HG02610 (cell line): ENCODE measurements around the gene TAF1.
A peak's percentile ranks its signal among the peaks of the same experiment; 100 is the strongest.
"Not testable (repeated sequence)": the region's sequence is repeated elsewhere in the genome, so short reads cannot be mapped to it uniquely, and the experiment has no call there.

ENCODE experiments used
- ATAC-seq: cut with Tn5 transposase; IDR thresholded peaks from one replicate; pipeline ENCODE4 v1.9.1; 2021; ENCODE audit warnings: mild to moderate bottlenecking, moderate library complexity; ENCODE audit not compliant: unreplicated experiment

Gene TAF1

DNA sequence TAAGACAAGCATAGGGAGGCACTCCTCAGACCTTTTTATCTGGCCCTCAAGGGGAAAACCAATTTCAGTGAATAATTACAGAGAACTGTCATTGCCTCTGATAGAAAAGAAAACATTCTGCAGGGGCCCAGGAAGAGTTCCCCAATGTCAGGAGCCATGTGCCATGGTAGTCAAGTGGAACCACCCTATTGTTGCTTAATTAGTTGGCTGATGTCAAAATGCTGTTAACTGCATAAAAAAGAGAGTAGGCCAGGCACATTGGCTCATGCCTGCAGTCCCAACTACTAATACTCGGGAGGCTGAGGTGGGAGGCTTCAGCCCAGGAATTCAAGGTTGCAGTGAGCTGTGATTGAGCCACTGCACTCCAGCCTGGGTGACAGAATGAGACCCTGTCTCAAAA lies 138.2 kb downstream of the TAF1 start:
- no peak for ATAC-seq

DNA sequence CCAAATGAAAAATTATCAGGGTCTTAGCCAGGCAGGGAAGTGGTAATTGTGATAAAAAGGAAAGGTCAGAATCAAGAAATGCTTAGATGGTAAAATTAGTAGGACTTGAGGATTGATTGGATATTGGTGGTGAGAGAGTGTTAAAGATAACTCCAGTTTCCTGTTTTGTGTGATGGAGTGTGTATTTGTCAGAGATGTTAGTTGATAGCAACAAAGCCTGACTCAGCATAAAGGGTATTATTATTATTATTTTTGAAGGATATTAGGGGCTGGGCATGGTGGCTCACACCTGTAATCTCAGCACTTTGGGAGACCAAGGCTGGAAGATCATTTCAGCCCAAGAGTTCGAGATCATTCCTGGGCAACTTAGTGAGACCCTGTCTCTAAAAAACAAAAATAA lies 143.1 kb downstream of the TAF1 start:
- no peak for ATAC-seq

DNA sequence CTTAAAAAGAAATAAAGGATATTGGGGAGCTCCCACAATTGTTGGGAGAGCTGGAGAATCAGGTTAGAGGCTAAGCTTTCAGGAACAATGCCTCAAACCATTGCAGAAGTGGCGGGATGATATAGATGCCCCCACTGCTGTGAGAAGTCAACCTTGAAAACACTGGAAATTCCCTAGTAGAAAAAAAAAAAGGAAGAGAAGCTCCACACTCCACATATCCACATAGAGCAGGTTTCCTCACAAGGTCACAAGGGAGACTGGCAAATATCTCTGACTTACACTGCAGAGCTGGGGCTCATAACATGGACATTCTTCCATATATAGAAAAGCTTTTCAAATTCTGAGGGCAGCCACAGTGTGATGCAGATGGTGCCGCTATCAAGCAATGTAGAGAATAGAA lies 144.0 kb downstream of the TAF1 start:
- no peak for ATAC-seq

DNA sequence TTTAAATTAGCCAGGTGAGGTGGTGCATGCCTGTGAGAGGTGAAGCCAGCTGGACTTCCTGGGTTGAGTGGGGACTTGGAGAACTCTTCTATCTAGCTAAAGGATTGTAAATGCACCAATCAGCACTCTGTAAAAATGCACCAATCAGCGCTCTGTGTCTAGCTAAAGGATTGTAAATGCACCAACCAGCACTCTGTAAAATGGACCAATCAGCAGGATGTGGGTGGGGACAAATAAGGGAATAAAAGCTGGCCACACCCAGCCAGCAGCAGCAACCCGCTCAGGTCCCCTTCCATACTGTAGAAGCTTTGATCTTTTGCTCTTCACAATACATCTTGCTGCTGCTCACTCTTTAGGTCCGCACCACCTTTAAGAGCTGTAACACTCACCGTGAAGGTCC lies 147.6 kb downstream of the TAF1 start:
- not testable (repeated sequence) for ATAC-seq

DNA sequence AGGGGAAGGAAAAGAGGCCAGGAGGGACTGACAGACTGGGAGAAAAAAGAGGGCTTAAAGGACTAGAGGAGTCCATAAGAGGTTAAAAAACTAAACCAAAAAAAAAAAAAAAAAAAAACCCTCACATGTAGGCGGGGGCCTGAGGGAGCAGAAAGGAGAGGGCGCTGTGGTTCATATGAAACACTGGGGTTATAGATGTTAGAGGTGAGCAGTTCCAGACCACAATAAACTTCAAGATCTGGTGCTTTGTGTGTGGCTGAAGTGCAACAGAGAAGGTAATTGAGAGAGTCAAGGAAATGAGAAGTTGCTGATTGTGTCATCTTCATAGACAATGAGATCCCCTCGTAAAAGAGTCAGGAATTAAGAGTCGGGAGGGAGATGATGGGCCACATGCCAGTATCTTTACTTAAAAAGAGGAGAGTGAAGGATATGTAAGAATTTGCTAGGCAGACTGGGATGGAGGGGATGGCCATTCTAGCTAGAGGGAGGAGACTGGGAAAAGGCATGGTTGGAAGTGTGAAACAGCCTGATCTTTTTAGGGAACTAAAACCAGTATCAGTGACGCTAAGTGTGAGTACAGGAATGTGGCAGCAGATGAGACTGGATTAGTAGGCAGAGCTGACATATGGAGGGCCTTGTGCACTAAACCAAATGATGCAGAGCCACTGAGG lies 148.3 kb downstream of the TAF1 start:
- ATAC-seq: peak; percentile 91

DNA sequence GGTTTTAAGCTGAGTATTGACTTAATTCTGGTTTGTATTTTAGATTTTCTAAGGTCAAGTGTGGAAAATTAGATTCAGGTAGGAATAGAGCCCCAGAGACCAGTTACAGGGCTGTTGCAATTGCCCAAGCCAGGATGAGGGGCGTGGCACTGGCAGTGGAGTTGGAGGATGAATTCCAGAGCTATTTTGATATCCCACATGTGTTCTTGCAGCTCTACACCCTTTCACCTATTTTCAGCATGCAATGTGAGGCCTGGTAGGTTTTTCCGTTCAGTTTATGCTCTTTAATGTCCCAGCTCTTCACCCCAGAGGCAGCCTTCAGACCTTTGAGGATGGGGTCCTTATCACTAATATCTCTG lies 148.9 kb downstream of the TAF1 start:
- no peak for ATAC-seq
